Activated CD4-positive, alpha-beta T cell treated with anti-CD3 and anti-CD28 coated beads for 36 hours (primary cell): ENCODE results near the gene MAGEC3. TPM values are rescaled to one million over a fixed set of nuclear protein-coding genes. Genes with fewer than 3 reads are reported as not detected.

Experiments used
- total RNA-seq, 2 experiments: library from RNA; stranded (reverse); gene quantifications; one replicate each; pipeline ENCODE4 v1.2.3, GENCODE V29; 2021

Gene MAGEC3
- total RNA-seq, 2 experiments from 2014 or later, result not detected

Other genes starting within 250 kb of the MAGEC3 start
- not detected for gene SPANXA2, start 248.6 kb upstream of the MAGEC3 start, total RNA-seq
- gene SPANXD, start 139.6 kb upstream of the MAGEC3 start, total RNA-seq, result not detected
- gene MAGEC1, start 65.6 kb downstream of the MAGEC3 start, total RNA-seq, result not detected